Smooth muscle cell (in vitro differentiated cells): ENCODE measurements around the gene SMARCA4. TPM values are rescaled to one million over a fixed set of nuclear protein-coding genes. Genes with fewer than 3 reads are reported as not detected.

Experiments
- DNase-seq: peaks from one replicate; lab custom pipeline; 2025; ENCODE audit not compliant: unreplicated experiment; lab: John Stamatoyannopoulos, UW
- H2AFZ ChIP-seq: fragments of 200-600 bp; sonication (generic); 2 replicates; pipeline ENCODE4 v1.6.0; 2016; ENCODE audit warnings: antibody characterized with exemption, low read depth, mild to moderate bottlenecking
- H3F3A ChIP-seq: fragments of 200-600 bp; sonication (generic); 2 replicates; pipeline ENCODE4 v1.6.0; 2017; ENCODE audit warnings: antibody characterized with exemption, low read depth
- H3K27ac ChIP-seq: fragments of 200-600 bp; sonication (generic); 2 replicates; pipeline ENCODE4 v1.5.1; 2016; ENCODE audit warnings: low read depth, mild to moderate bottlenecking
- H3K27me3 ChIP-seq: fragments of 200-600 bp; sonication (generic); 2 replicates; pipeline ENCODE4 v1.6.1; 2016; ENCODE audit warnings: low read depth, mild to moderate bottlenecking
- H3K36me3 ChIP-seq: fragments of 200-600 bp; sonication (generic); 2 replicates; pipeline ENCODE4 v1.5.1; 2016; ENCODE audit warnings: low read depth
- H3K4me1 ChIP-seq: fragments of 200-600 bp; sonication (generic); 2 replicates; pipeline ENCODE4 v1.5.1; 2016; ENCODE audit warnings: low read depth
- H3K4me2 ChIP-seq: fragments of 200-600 bp; sonication (generic); 2 replicates; pipeline ENCODE4 v1.6.0; 2016; ENCODE audit warnings: mild to moderate bottlenecking
- H3K4me3 ChIP-seq: fragments of 200-600 bp; sonication (generic); 2 replicates; pipeline ENCODE4 v1.5.1; 2016; ENCODE audit warnings: mild to moderate bottlenecking
- H3K79me2 ChIP-seq: fragments of 200-600 bp; sonication (generic); 2 replicates; pipeline ENCODE4 v1.6.0; 2016; ENCODE audit warnings: low read depth, mild to moderate bottlenecking
- H3K9ac ChIP-seq: fragments of 200-600 bp; sonication (generic); 2 replicates; pipeline ENCODE4 v1.6.0; 2016; ENCODE audit warnings: low read depth
- H3K9me3 ChIP-seq: fragments of 200-600 bp; sonication (generic); replicated peaks from 2 replicates; pipeline ENCODE4 v1.5.1; 2016; ENCODE audit warnings: low read depth
- H4K20me1 ChIP-seq: fragments of 200-600 bp; sonication (generic); 2 replicates; pipeline ENCODE4 v1.6.0; 2016; ENCODE audit warnings: low read depth
- CTCF ChIP-seq: fragments of 200-600 bp; sonication (generic); IDR thresholded peaks from 2 replicates; pipeline ENCODE4 v1.5.1; 2017; ENCODE audit warnings: borderline replicate concordance, mild to moderate bottlenecking, antibody characterized with exemption; ENCODE audit not compliant: insufficient read depth, poor library complexity, severe bottlenecking
- WGBS: methylation state at CpG from one replicate; pipeline ENCODE4 v1.1.7; 2016; ENCODE audit warnings: low lambda C conversion rate; 5-methylcytosine and 5-hydroxymethylcytosine counted together
- polyA plus RNA-seq: library from polyadenylated mRNA; unstranded; fragments of >200 nt; fragmentation: Nextera tagmentation; extraction: Ambion mirVana; gene quantifications from 2 replicates; pipeline ENCODE4 v1.2.1, GENCODE V29; 2016
- total RNA-seq: library from RNA; depleted of rRNA; stranded (reverse); fragments of >200 nt; gene quantifications from 2 replicates; pipeline ENCODE4 v1.2.3, GENCODE V29; 2014

Gene SMARCA4
- total and polyA plus RNA-seq, 2 experiments from 2014 or later: 59.6 to 100 TPM

- Histone ChIP-seq H3K9me3 (no peaks in the 10 kb centered on the region), H3K4me1 (no peaks in the 10 kb centered on the region), H3K4me2 (no peak overlapping the region), H3F3A (no peaks in the 10 kb centered on the region), H3K36me3 (peaks cover 13% of the 10 kb centered on the region), H3K27me3 (no peaks in the 10 kb centered on the region), H3K79me2 (no peaks in the 10 kb centered on the region), H4K20me1 (peaks cover 12% of the 10 kb centered on the region), H3K27ac (no peak overlapping the region), H3K4me3 (no peak overlapping the region), H3K9ac (no peak overlapping the region), H2AFZ (no peak overlapping the region)
- TF ChIP-seq CTCF: no peak
- no peak for DNase-seq
- 100% methylated on average over 5 of the region's 5 CpGs for WGBS
Observed at GRCh38 chr19:11007385-11007784, 46.6 kb downstream of the SMARCA4 start.

- no peak overlapping the region for H3K4me3 ChIP-seq
- no peak for TF ChIP-seq CTCF
- peaks cover 12% of the 10 kb centered on the region for H3K36me3 ChIP-seq
- H3K9ac ChIP-seq: no peak overlapping the region
- no peaks in the 10 kb centered on the region for H3K27me3 ChIP-seq
- H3K4me1 ChIP-seq: no peaks in the 10 kb centered on the region
- H3K27ac ChIP-seq: no peak overlapping the region
- no peak for DNase-seq
- H3F3A ChIP-seq: no peaks in the 10 kb centered on the region
- no peaks in the 10 kb centered on the region for H3K79me2 ChIP-seq
- no peak overlapping the region for H3K4me2 ChIP-seq
- no peak overlapping the region for H2AFZ ChIP-seq
- peaks cover 14% of the 10 kb centered on the region for H4K20me1 ChIP-seq
- H3K9me3 ChIP-seq: no peaks in the 10 kb centered on the region
- 97% methylated on average over 14 of the region's 14 CpGs for WGBS
Observed at GRCh38 chr19:11007962-11008532, 47.2 kb downstream of the SMARCA4 start.

- Histone ChIP-seq H3K4me3 (no peak overlapping the region), H3K36me3 (peaks cover 12% of the 10 kb centered on the region), H3K27me3 (no peaks in the 10 kb centered on the region), H3K9ac (no peak overlapping the region), H3K4me2 (no peak overlapping the region), H3F3A (no peaks in the 10 kb centered on the region), H4K20me1 (peaks cover 24% of the 10 kb centered on the region), H3K4me1 (no peaks in the 10 kb centered on the region), H3K9me3 (no peaks in the 10 kb centered on the region), H3K79me2 (no peaks in the 10 kb centered on the region), H3K27ac (no peak overlapping the region), H2AFZ (no peak overlapping the region)
- DNase-seq: no peak
- TF ChIP-seq CTCF: no peak
- WGBS: 98% methylated on average over 9 of the region's 9 CpGs
Observed at GRCh38 chr19:11010041-11010440, 49.2 kb downstream of the SMARCA4 start.

GRCh38 chr19:11012507-11012906 is 51.7 kb downstream of the SMARCA4 start:
- Histone ChIP-seq H3K4me1 (no peaks in the 10 kb centered on the region), H3K9ac (no peak overlapping the region), H4K20me1 (peaks cover 20% of the 10 kb centered on the region), H3K9me3 (no peaks in the 10 kb centered on the region), H3K4me3 (no peak overlapping the region), H3K4me2 (no peak overlapping the region), H3F3A (no peaks in the 10 kb centered on the region), H3K27me3 (no peaks in the 10 kb centered on the region), H3K79me2 (no peaks in the 10 kb centered on the region), H3K36me3 (peaks cover 16% of the 10 kb centered on the region), H3K27ac (no peak overlapping the region), H2AFZ (no peak overlapping the region)
- TF ChIP-seq CTCF: no peak
- DNase-seq: no peak
- WGBS: 97% methylated on average over 12 of the region's 12 CpGs
